ENCODE measurements around the gene ALG12. TPM values are rescaled to one million over a fixed set of nuclear protein-coding genes. Genes with fewer than 3 reads are reported as not detected.
A peak's percentile ranks its signal among the peaks of the same experiment; 100 is the strongest.

ALG12 gene
- total and polyA plus RNA-seq, 2 of the 13 experiments (the other 11 are each of a cell fraction or from before 2014, with no cell fraction given), result 7.8 to 15.8 TPM

- peak; percentile 71; the same call in 1 of the 2 replicates for TF ChIP-seq MYPOP (CRISPR knock-in tag; IDR thresholded peaks at IDR 0.05)
- 0 out of 2 replicates have a peak, but pooled peaks have one; percentile 76 for TF ChIP-seq ZNF788 (CRISPR knock-in tag; IDR thresholded peaks at IDR 0.05; ENCODE audit: borderline replicate concordance)
- TF ChIP-seq GATAD1 (CRISPR knock-in tag; IDR thresholded peaks at IDR 0.05), result peak; percentile 18; the same call in 1 of the 2 replicates
- TF ChIP-seq NFE2 (CRISPR knock-in tag; IDR thresholded peaks at IDR 0.05), result no peak
- no peak for TF ChIP-seq JUNB (CRISPR knock-in tag; IDR thresholded peaks at IDR 0.05; ENCODE audit: borderline replicate concordance)
- TF ChIP-seq ZNF232 (CRISPR knock-in tag; IDR thresholded peaks at IDR 0.05; ENCODE audit: borderline replicate concordance), result peak; percentile 62; the same call in 1 of the 2 replicates
- peak; percentile 74 for TF ChIP-seq ZNF776 (CRISPR knock-in tag; IDR thresholded peaks at IDR 0.05)
- TF ChIP-seq, protein P1, sequence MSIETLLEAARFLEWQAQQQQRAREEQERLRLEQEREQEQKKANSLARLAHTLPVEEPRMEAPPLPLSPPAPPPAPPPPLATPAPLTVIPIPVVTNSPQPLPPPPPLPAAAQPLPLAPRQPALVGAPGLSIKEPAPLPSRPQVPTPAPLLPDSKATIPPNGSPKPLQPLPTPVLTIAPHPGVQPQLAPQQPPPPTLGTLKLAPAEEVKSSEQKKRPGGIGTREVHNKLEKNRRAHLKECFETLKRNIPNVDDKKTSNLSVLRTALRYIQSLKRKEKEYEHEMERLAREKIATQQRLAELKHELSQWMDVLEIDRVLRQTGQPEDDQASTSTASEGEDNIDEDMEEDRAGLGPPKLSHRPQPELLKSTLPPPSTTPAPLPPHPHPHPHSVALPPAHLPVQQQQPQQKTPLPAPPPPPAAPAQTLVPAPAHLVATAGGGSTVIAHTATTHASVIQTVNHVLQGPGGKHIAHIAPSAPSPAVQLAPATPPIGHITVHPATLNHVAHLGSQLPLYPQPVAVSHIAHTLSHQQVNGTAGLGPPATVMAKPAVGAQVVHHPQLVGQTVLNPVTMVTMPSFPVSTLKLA (IDR thresholded peaks at IDR 0.05), result peak; percentile 50
- TF ChIP-seq CAMTA2 (CRISPR knock-in tag; IDR thresholded peaks at IDR 0.05; ENCODE audit: borderline replicate concordance), result no peak
- TF ChIP-seq ZNF275 (CRISPR knock-in tag; IDR thresholded peaks at IDR 0.05; ENCODE audit: borderline replicate concordance), result 0 out of 2 replicates have a peak, but pooled peaks have one; percentile 73
- 0 out of 2 replicates have a peak, but pooled peaks have one; percentile 21 for TF ChIP-seq PPARG (CRISPR knock-in tag; conservative IDR thresholded peaks at IDR 0.05)
- peak; percentile 92; the same call in 1 of the 2 replicates for TF ChIP-seq TBX2 (CRISPR knock-in tag; IDR thresholded peaks at IDR 0.05; ENCODE audit: borderline replicate concordance)
- TF ChIP-seq FOSL2 (CRISPR knock-in tag; IDR thresholded peaks at IDR 0.05), result peak; percentile 43; the same call in 1 of the 2 replicates
- no peak; the same call in 1 of the 2 replicates for TF ChIP-seq HOXA9 (CRISPR knock-in tag; IDR thresholded peaks at IDR 0.05; ENCODE audit: borderline replicate concordance)
- TF ChIP-seq, protein P2, sequence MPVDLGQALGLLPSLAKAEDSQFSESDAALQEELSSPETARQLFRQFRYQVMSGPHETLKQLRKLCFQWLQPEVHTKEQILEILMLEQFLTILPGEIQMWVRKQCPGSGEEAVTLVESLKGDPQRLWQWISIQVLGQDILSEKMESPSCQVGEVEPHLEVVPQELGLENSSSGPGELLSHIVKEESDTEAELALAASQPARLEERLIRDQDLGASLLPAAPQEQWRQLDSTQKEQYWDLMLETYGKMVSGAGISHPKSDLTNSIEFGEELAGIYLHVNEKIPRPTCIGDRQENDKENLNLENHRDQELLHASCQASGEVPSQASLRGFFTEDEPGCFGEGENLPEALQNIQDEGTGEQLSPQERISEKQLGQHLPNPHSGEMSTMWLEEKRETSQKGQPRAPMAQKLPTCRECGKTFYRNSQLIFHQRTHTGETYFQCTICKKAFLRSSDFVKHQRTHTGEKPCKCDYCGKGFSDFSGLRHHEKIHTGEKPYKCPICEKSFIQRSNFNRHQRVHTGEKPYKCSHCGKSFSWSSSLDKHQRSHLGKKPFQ (CRISPR knock-in tag; IDR thresholded peaks at IDR 0.05; ENCODE audit: insufficient replicate concordance), result no peak
- TF ChIP-seq ZBTB8A (CRISPR knock-in tag; IDR thresholded peaks at IDR 0.05; ENCODE audit: borderline replicate concordance, low read depth), result no peak
- no peak for TF ChIP-seq ZNF839 (CRISPR knock-in tag; IDR thresholded peaks at IDR 0.05; ENCODE audit: borderline replicate concordance)
- no peak for TF ChIP-seq GLI4 (CRISPR knock-in tag; IDR thresholded peaks at IDR 0.05; ENCODE audit: borderline replicate concordance)
- TF ChIP-seq IRF2 (CRISPR knock-in tag; IDR thresholded peaks at IDR 0.05), result no peak; the same call in 1 of the 2 replicates
- no peak; the same call in 1 of the 2 replicates for TF ChIP-seq TGIF2 (CRISPR knock-in tag; IDR thresholded peaks at IDR 0.05)
- TF ChIP-seq ZNF331 (CRISPR knock-in tag; IDR thresholded peaks at IDR 0.05), result peak; percentile 45; the same call in 1 of the 2 replicates
- 0 out of 2 replicates have a peak, but pooled peaks have one; percentile 75 for TF ChIP-seq ZNF703 (CRISPR knock-in tag; IDR thresholded peaks at IDR 0.05; ENCODE audit: borderline replicate concordance)
- TF ChIP-seq ZNF607 (CRISPR knock-in tag; IDR thresholded peaks at IDR 0.05; ENCODE audit: borderline replicate concordance), result peak; percentile 90
- no peak; the same call in 1 of the 2 replicates for TF ChIP-seq ZNF263 (CRISPR knock-in tag; IDR thresholded peaks at IDR 0.05)
Observed at GRCh38 chr22:49960159-49961004, 42.1 kb upstream of the ALG12 start, which contains the start of gene PIM3 (continued).
